Measurements from ENCODE around the gene AOAH. TPM values are rescaled to one million over a fixed set of nuclear protein-coding genes. Genes with fewer than 3 reads are reported as not detected.

The AOAH gene
- total RNA-seq, 1 donor from 2014 or later = 0.28 TPM

GRCh38 chr7:36564489-36564888 lies 159.8 kb downstream of the AOAH start:
- Mint-ChIP-seq H3K36me3 (ENCODE audit: low read depth, unreplicated experiment) (no peaks in the 10 kb centered on the region), H3K27ac (ENCODE audit: unreplicated experiment) (no peak overlapping the region), H3K27me3 (ENCODE audit: unreplicated experiment) (no peaks in the 10 kb centered on the region), H3K4me1 (ENCODE audit: unreplicated experiment) (peaks cover 10% of the 10 kb centered on the region), H3K9me3 (ENCODE audit: unreplicated experiment) (no peaks in the 10 kb centered on the region), H3K4me3 (ENCODE audit: unreplicated experiment) (no peak overlapping the region)
- no peak for DNase-seq (ENCODE audit: low spot score)
- no peak for TF ChIP-seq CTCF (IDR thresholded peaks at IDR 0.05; ENCODE audit: unreplicated experiment)

- no peak overlapping the region for H3K4me3 Mint-ChIP-seq (ENCODE audit: unreplicated experiment)
Observed at GRCh38 chr7:36563706-36564327, 160.5 kb downstream of the AOAH start.

GRCh38 chr7:36562121-36562520 lies 162.2 kb downstream of the AOAH start:
- H3K27ac Mint-ChIP-seq (ENCODE audit: unreplicated experiment) = no peak overlapping the region
- TF ChIP-seq CTCF (IDR thresholded peaks at IDR 0.05; ENCODE audit: unreplicated experiment) = no peak
- no peak for DNase-seq (ENCODE audit: low spot score)
- no peak overlapping the region for H3K4me3 Mint-ChIP-seq (ENCODE audit: unreplicated experiment)
- no peaks in the 10 kb centered on the region for H3K36me3 Mint-ChIP-seq (ENCODE audit: low read depth, unreplicated experiment)
- no peaks in the 10 kb centered on the region for H3K9me3 Mint-ChIP-seq (ENCODE audit: unreplicated experiment)
- H3K27me3 Mint-ChIP-seq (ENCODE audit: unreplicated experiment) = no peaks in the 10 kb centered on the region
- peaks cover 10% of the 10 kb centered on the region for H3K4me1 Mint-ChIP-seq (ENCODE audit: unreplicated experiment)

More at GRCh38 chr7:36563706-36564327, 160.5 kb downstream of the AOAH start:
- no peaks in the 10 kb centered on the region for H3K9me3 Mint-ChIP-seq (ENCODE audit: unreplicated experiment)
- no peak overlapping the region for H3K27ac Mint-ChIP-seq (ENCODE audit: unreplicated experiment)
- no peaks in the 10 kb centered on the region for H3K36me3 Mint-ChIP-seq (ENCODE audit: low read depth, unreplicated experiment)
- H3K4me1 Mint-ChIP-seq (ENCODE audit: unreplicated experiment) = peaks cover 10% of the 10 kb centered on the region
- DNase-seq (ENCODE audit: low spot score) = no peak
- TF ChIP-seq CTCF (IDR thresholded peaks at IDR 0.05; ENCODE audit: unreplicated experiment) = no peak
- no peaks in the 10 kb centered on the region for H3K27me3 Mint-ChIP-seq (ENCODE audit: unreplicated experiment)

- Mint-ChIP-seq H3K36me3 (ENCODE audit: low read depth, unreplicated experiment) (no peaks in the 10 kb centered on the region), H3K27ac (ENCODE audit: unreplicated experiment) (no peak overlapping the region), H3K9me3 (ENCODE audit: unreplicated experiment) (no peaks in the 10 kb centered on the region), H3K4me3 (ENCODE audit: unreplicated experiment) (no peak overlapping the region), H3K27me3 (ENCODE audit: unreplicated experiment) (peaks cover 2% of the 10 kb centered on the region), H3K4me1 (ENCODE audit: unreplicated experiment) (no peaks in the 10 kb centered on the region)
- TF ChIP-seq CTCF (IDR thresholded peaks at IDR 0.05; ENCODE audit: unreplicated experiment) = no peak
- no peak for DNase-seq (ENCODE audit: low spot score)
Observed at GRCh38 chr7:36549029-36549428, 175.3 kb downstream of the AOAH start.

GRCh38 chr7:36547416-36547815 lies 176.9 kb downstream of the AOAH start:
- TF ChIP-seq CTCF (IDR thresholded peaks at IDR 0.05; ENCODE audit: unreplicated experiment) = no peak
- DNase-seq (ENCODE audit: low spot score) = no peak
- no peaks in the 10 kb centered on the region for H3K4me1 Mint-ChIP-seq (ENCODE audit: unreplicated experiment)

More at GRCh38 chr7:36547416-36547815, 176.9 kb downstream of the AOAH start:
- H3K4me3 Mint-ChIP-seq (ENCODE audit: unreplicated experiment) = no peak overlapping the region
- H3K36me3 Mint-ChIP-seq (ENCODE audit: low read depth, unreplicated experiment) = no peaks in the 10 kb centered on the region
- H3K27ac Mint-ChIP-seq (ENCODE audit: unreplicated experiment) = no peak overlapping the region
- H3K9me3 Mint-ChIP-seq (ENCODE audit: unreplicated experiment) = no peaks in the 10 kb centered on the region
- H3K27me3 Mint-ChIP-seq (ENCODE audit: unreplicated experiment) = peaks cover 2% of the 10 kb centered on the region

Data from endothelial cell (in vitro differentiated cells).